ENCODE data around the gene OSBPL2. TPM values are rescaled to one million over a fixed set of nuclear protein-coding genes. Genes with fewer than 3 reads are reported as not detected.

OSBPL2 gene
- total RNA-seq, 4 donors from 2014 or later = 36.6 to 57.3 (median 46.7) TPM

- no peak for ATAC-seq
- H3K4me3 ChIP-seq = no peak overlapping the region
- H3K27me3 ChIP-seq = no peaks in the 10 kb centered on the region
- TF ChIP-seq CTCF (IDR thresholded peaks at IDR 0.05) (no peak), POLR2A (IDR thresholded peaks at IDR 0.05) (no peak), POLR2AphosphoS5 (IDR thresholded peaks at IDR 0.05) (no peak), EP300 (IDR thresholded peaks at IDR 0.05) (no peak)
- WGBS, 2 donors (ENCODE audit: low coverage in 1 of 2) = no CpG with 5 or more reads among the region's 12 CpGs
- peaks cover 0 to 16% (median 0%) of the 10 kb centered on the region in 3 donors for H3K4me1 ChIP-seq
- no peaks in the 10 kb centered on the region for H3K9me3 ChIP-seq
- no peak overlapping the region for H3K27ac ChIP-seq
- peaks cover 0 to 96% of the 10 kb centered on the region in 2 donors for H3K36me3 ChIP-seq
Measured at GRCh38 chr20:62315773-62316172, 77.5 kb downstream of the OSBPL2 start.

- Histone ChIP-seq H3K27ac (peak overlapping the region in 2 of 4 donors; percentile 11 to 35), H3K27me3 (no peaks in the 10 kb centered on the region), H3K36me3 (peaks cover 0 to 90% of the 10 kb centered on the region in 2 donors), H3K4me3 (no peak overlapping the region), H3K4me1 (peaks cover 0 to 10% (median 0%) of the 10 kb centered on the region in 3 donors), H3K9me3 (no peaks in the 10 kb centered on the region)
- no peak for ATAC-seq
- WGBS, 2 donors (ENCODE audit: low coverage in 1 of 2) = 82% methylated on average over 16 of the region's 40 CpGs; no CpG with 5 or more reads in 1 of the 2 donors
- TF ChIP-seq EP300 (IDR thresholded peaks at IDR 0.05) (no peak), CTCF (IDR thresholded peaks at IDR 0.05) (no peak), POLR2AphosphoS5 (IDR thresholded peaks at IDR 0.05) (no peak), POLR2A (IDR thresholded peaks at IDR 0.05) (no peak)
Measured at GRCh38 chr20:62316331-62317166, 78.2 kb downstream of the OSBPL2 start.

- Histone ChIP-seq H3K4me3 (no peak overlapping the region), H3K27ac (peak overlapping the region in 3 of 4 donors; percentile 3 to 35 (median 11)), H3K27me3 (no peaks in the 10 kb centered on the region), H3K9me3 (no peaks in the 10 kb centered on the region), H3K4me1 (peaks cover 0 to 17% (median 0%) of the 10 kb centered on the region in 3 donors), H3K36me3 (peaks cover 0 to 90% of the 10 kb centered on the region in 2 donors)
- TF ChIP-seq POLR2AphosphoS5 (IDR thresholded peaks at IDR 0.05) (no peak), CTCF (IDR thresholded peaks at IDR 0.05) (no peak), EP300 (IDR thresholded peaks at IDR 0.05) (no peak), POLR2A (IDR thresholded peaks at IDR 0.05) (no peak)
- no peak for ATAC-seq
- WGBS, 2 donors (ENCODE audit: low coverage in 1 of 2) = no CpG with 5 or more reads among the region's 18 CpGs
Measured at GRCh38 chr20:62317167-62317655, 78.9 kb downstream of the OSBPL2 start.

- Histone ChIP-seq H3K4me1 (peaks cover 0 to 19% (median 0%) of the 10 kb centered on the region in 3 donors), H3K4me3 (no peak overlapping the region), H3K27ac (peak overlapping the region in 3 of 4 donors; percentile 32 to 66 (median 45)), H3K27me3 (no peaks in the 10 kb centered on the region), H3K9me3 (no peaks in the 10 kb centered on the region), H3K36me3 (peaks cover 0 to 90% of the 10 kb centered on the region in 2 donors)
- no peak for ATAC-seq
- WGBS, 2 donors (ENCODE audit: low coverage in 1 of 2) = 65 to 95% methylated on average over 2 to 10 of the region's 36 CpGs
- no peak for TF ChIP-seq EP300 (IDR thresholded peaks at IDR 0.05)
Measured at GRCh38 chr20:62318400-62319345, 80.4 kb downstream of the OSBPL2 start.
